DND-41 (cell line): ENCODE measurements around the gene GPALPP1.
A peak's percentile ranks its signal among the peaks of the same experiment; 100 is the strongest.

Experiments
- ATAC-seq: fragments of 200-7000 bp; cut with Tn5 transposase; 3 replicates; pipeline ENCODE4 v1.9.1; 2021; ENCODE audit warnings: low read depth; ENCODE audit not compliant: insufficient read depth
- DNase-seq: peaks from one replicate; pipeline ENCODE4 v3.0.0-alpha.2; 2020
- H2AFZ ChIP-seq: 2 replicates; pipeline ENCODE4 v1.6.0; 2012; ENCODE audit warnings: low read depth, low read length
- H3K27ac ChIP-seq: 2 replicates; pipeline ENCODE4 v1.5.1; 2012; ENCODE audit warnings: low read length, inconsistent platforms
- H3K27me3 ChIP-seq: fragments of 200-600 bp; sonication (generic); 2 replicates; pipeline ENCODE4 v1.6.0; 2012; ENCODE audit warnings: low read length, mild to moderate bottlenecking, inconsistent platforms; ENCODE audit not compliant: insufficient read depth, poor library complexity
- H3K36me3 ChIP-seq: 2 replicates; pipeline ENCODE4 v1.5.1; 2012; ENCODE audit warnings: low read length, inconsistent platforms; ENCODE audit not compliant: insufficient read depth
- H3K4me1 ChIP-seq: 2 replicates; pipeline ENCODE4 v1.5.1; 2012; ENCODE audit warnings: mild to moderate bottlenecking, low read length; ENCODE audit not compliant: insufficient read depth
- H3K4me2 ChIP-seq: 2 replicates; pipeline ENCODE4 v1.6.0; 2012; ENCODE audit warnings: mild to moderate bottlenecking, moderate library complexity, low read length, inconsistent platforms; ENCODE audit not compliant: insufficient read depth
- H3K4me3 ChIP-seq, 2 experiments: fragments of 200-600 bp in 1 of 2; shearing (Covaris generic) in 1 of 2; 2 replicates each; pipeline ENCODE4 v1.5.1; 2012 to 2016; ENCODE audit warnings: inconsistent platforms in 2 of 2, low read length in 2 of 2, mild to moderate bottlenecking in 2 of 2, low read depth in 1 of 2, moderate library complexity in 1 of 2
- H3K79me2 ChIP-seq: 2 replicates; pipeline ENCODE4 v1.6.0; 2012; ENCODE audit warnings: low read length, inconsistent platforms; ENCODE audit not compliant: insufficient read depth
- H3K9ac ChIP-seq: 2 replicates; pipeline ENCODE4 v1.6.0; 2012; ENCODE audit warnings: low read depth, mild to moderate bottlenecking, inconsistent platforms, low read length, moderate library complexity
- H3K9me3 ChIP-seq: 2 replicates; pipeline ENCODE4 v1.5.1; 2012; ENCODE audit warnings: low read length, moderate library complexity, mild to moderate bottlenecking, inconsistent platforms; ENCODE audit not compliant: insufficient read depth, severe bottlenecking
- H4K20me1 ChIP-seq: 2 replicates; pipeline ENCODE4 v1.6.0; 2012; ENCODE audit warnings: low read length; ENCODE audit not compliant: insufficient read depth
- CTCF ChIP-seq: IDR thresholded peaks from 2 replicates; pipeline ENCODE4 v1.5.1; 2012; ENCODE audit warnings: borderline replicate concordance, low read length, moderate library complexity, mild to moderate bottlenecking; ENCODE audit not compliant: poor library complexity, severe bottlenecking; ENCODE audit errors: extremely low read depth
- EZH2 ChIP-seq: IDR thresholded peaks from 3 replicates; pipeline ENCODE4 v1.6.1; 2012; ENCODE audit warnings: borderline replicate concordance, low read depth, mild to moderate bottlenecking, moderate library complexity, low read length, inconsistent platforms; ENCODE audit not compliant: severe bottlenecking

GPALPP1 gene

DNA sequence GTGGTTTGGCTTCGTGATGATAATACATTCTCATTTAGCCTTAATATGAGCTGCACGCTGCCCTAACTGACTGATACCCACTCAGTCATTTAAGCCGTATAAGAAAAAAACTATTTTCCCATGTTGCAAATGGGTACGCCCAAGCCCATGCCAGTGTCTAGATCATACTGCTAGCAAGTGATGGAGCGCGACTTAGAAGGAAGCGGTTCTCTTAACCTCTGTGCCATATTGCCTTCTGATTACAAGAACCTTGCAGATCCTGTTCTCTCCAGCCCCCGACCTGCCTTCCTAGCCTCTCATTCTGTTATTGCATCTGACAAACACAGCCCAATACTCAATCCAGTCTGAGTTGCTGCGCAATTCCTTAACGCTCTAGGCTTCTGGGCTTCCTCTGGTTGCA lies 603 bp downstream of the GPALPP1 start:
- TF ChIP-seq EZH2 (no peak), CTCF (no peak)
- Histone ChIP-seq H3K9ac (peak overlapping the region; percentile 85), H3K27ac (peak overlapping the region; percentile 80), H4K20me1 (peaks cover 13% of the 10 kb centered on the region; the same call in 1 of the 2 replicates), H3K36me3 (peaks cover 20% of the 10 kb centered on the region), H3K79me2 (peaks cover 92% of the 10 kb centered on the region), H3K4me2 (peak overlapping the region; percentile 93), H3K4me1 (peaks cover 51% of the 10 kb centered on the region), H3K27me3 (no peaks in the 10 kb centered on the region), H3K4me3 (peak overlapping the region; percentile 94 to 98), H3K9me3 (no peaks in the 10 kb centered on the region), H2AFZ (peak overlapping the region; percentile 98)
- ATAC-seq (no peak), DNase-seq (no peak)

GRCh38 chr13:45003417-45003816 lies 14.1 kb downstream of the GPALPP1 start:
- H3K27ac ChIP-seq = no peak overlapping the region
- H3K4me2 ChIP-seq = no peak overlapping the region
- TF ChIP-seq CTCF (no peak), EZH2 (no peak)
- ATAC-seq (no peak), DNase-seq (no peak)
- H3K9me3 ChIP-seq = no peaks in the 10 kb centered on the region
- H2AFZ ChIP-seq = no peak overlapping the region
- H3K9ac ChIP-seq = no peak overlapping the region
- no peaks in the 10 kb centered on the region for H3K27me3 ChIP-seq
- no peaks in the 10 kb centered on the region for H3K4me1 ChIP-seq
- no peaks in the 10 kb centered on the region for H3K79me2 ChIP-seq
- H4K20me1 ChIP-seq = no peaks in the 10 kb centered on the region
- H3K4me3 ChIP-seq = no peak overlapping the region
- peaks cover 57% of the 10 kb centered on the region for H3K36me3 ChIP-seq

GRCh38 chr13:45004096-45004495 lies 14.8 kb downstream of the GPALPP1 start:
- Histone ChIP-seq H3K27ac (no peak overlapping the region), H3K27me3 (no peaks in the 10 kb centered on the region), H3K9ac (no peak overlapping the region), H3K36me3 (peaks cover 60% of the 10 kb centered on the region), H3K4me3 (no peak overlapping the region), H3K4me1 (no peaks in the 10 kb centered on the region), H3K4me2 (no peak overlapping the region), H3K79me2 (no peaks in the 10 kb centered on the region), H4K20me1 (no peaks in the 10 kb centered on the region), H2AFZ (no peak overlapping the region), H3K9me3 (no peaks in the 10 kb centered on the region)
- DNase-seq (no peak), ATAC-seq (no peak)
- no peak for TF ChIP-seq CTCF
- TF ChIP-seq EZH2 = no peak

GRCh38 chr13:45007225-45007624 lies 17.9 kb downstream of the GPALPP1 start:
- Histone ChIP-seq H3K27me3 (no peaks in the 10 kb centered on the region), H3K4me1 (no peaks in the 10 kb centered on the region), H2AFZ (no peak overlapping the region), H3K36me3 (peaks cover 68% of the 10 kb centered on the region), H3K79me2 (no peaks in the 10 kb centered on the region), H3K27ac (no peak overlapping the region), H3K4me2 (no peak overlapping the region), H3K9me3 (no peaks in the 10 kb centered on the region), H3K4me3 (no peak overlapping the region), H4K20me1 (no peaks in the 10 kb centered on the region), H3K9ac (no peak overlapping the region)
- no peak for ATAC-seq
- DNase-seq = no peak
- TF ChIP-seq EZH2 (no peak), CTCF (no peak)
